Astrocyte of the cerebellum (primary cell): ENCODE data around the gene CCT3.

Experiments used
- DNase-seq: peaks from one replicate; pipeline ENCODE4 v3.0.0-alpha.2; 2011; ENCODE audit warnings: low read depth
- H3K4me3 ChIP-seq: 2 replicates; pipeline ENCODE4 v1.5.1; 2011; ENCODE audit warnings: mild to moderate bottlenecking, low read depth, low read length, moderate library complexity
- CTCF ChIP-seq: IDR thresholded peaks from 2 replicates; pipeline ENCODE4 v1.5.1; 2012; ENCODE audit warnings: low read length, low read depth, moderate library complexity, mild to moderate bottlenecking; ENCODE audit errors: missing control alignments
- in situ Hi-C: cut with HindIII; loops from 2 replicates; pipeline ENCODE4 v1.10.0; 2017; ENCODE audit warnings: low sequenced_read_pairs

CCT3 gene

GRCh38 chr1:156368157-156368658 is 30.1 kb upstream of the CCT3 start:
- in situ Hi-C loops: no loop called here
- DNase-seq: no peak

GRCh38 chr1:156367383-156368156 is 29.5 kb upstream of the CCT3 start:
- in situ Hi-C loops: no loop called here
- no peak for TF ChIP-seq CTCF
- DNase-seq: no peak
- no peak overlapping the region for H3K4me3 ChIP-seq

More at GRCh38 chr1:156368157-156368658, 30.1 kb upstream of the CCT3 start:
- H3K4me3 ChIP-seq: no peak overlapping the region
- no peak for TF ChIP-seq CTCF

GRCh38 chr1:156366378-156367166 is 28.5 kb upstream of the CCT3 start:
- no peak overlapping the region for H3K4me3 ChIP-seq
- in situ Hi-C loops: no loop called here
- TF ChIP-seq CTCF: no peak
- no peak for DNase-seq

GRCh38 chr1:156365754-156366153 is 27.7 kb upstream of the CCT3 start:
- in situ Hi-C loops: no loop called here
- DNase-seq: no peak
- H3K4me3 ChIP-seq: no peak overlapping the region
- no peak for TF ChIP-seq CTCF

- in situ Hi-C loops: no loop called here
- no peak for DNase-seq
- TF ChIP-seq CTCF: no peak
- H3K4me3 ChIP-seq: no peak overlapping the region
These were observed 22.4 kb upstream of the CCT3 start for GRCh38 chr1:156360534-156360933.

- in situ Hi-C loops: no loop called here
- no peak for DNase-seq
- TF ChIP-seq CTCF: peak; percentile 16
- H3K4me3 ChIP-seq: no peak overlapping the region
These were observed 21.9 kb upstream of the CCT3 start for GRCh38 chr1:156359973-156360372.
